HG02938 (cell line): ENCODE results near the gene UGP2.
A peak's percentile ranks its signal among the peaks of the same experiment; 100 is the strongest.
"Not testable (repeated sequence)": the region's sequence is repeated elsewhere in the genome, so short reads cannot be mapped to it uniquely, and the experiment has no call there.

ENCODE experiments used
- ATAC-seq: cut with Tn5 transposase; IDR thresholded peaks from one replicate; pipeline ENCODE4 v1.9.1; 2021; ENCODE audit warnings: mild to moderate bottlenecking, moderate library complexity; ENCODE audit not compliant: unreplicated experiment

The UGP2 gene

DNA sequence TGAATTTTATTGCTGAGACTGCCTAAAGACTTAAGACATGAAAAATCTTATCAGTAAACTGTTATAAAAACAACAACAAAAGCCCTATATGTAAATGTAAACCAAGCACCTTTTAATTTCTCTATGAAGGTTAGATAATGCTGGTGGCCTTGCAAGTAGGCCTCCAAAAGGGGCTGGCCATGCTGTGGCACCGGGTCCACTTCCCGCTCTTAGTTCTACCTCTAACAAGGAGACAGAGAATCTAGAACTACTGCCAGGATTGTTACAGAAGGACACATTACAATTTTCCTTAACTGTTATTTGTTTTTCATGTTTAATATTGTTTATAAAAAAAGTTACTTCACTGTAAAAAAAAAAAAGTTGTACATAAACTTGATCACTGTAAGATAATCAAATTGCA lies 49.0 kb downstream of the UGP2 start:
- no peak for ATAC-seq

DNA sequence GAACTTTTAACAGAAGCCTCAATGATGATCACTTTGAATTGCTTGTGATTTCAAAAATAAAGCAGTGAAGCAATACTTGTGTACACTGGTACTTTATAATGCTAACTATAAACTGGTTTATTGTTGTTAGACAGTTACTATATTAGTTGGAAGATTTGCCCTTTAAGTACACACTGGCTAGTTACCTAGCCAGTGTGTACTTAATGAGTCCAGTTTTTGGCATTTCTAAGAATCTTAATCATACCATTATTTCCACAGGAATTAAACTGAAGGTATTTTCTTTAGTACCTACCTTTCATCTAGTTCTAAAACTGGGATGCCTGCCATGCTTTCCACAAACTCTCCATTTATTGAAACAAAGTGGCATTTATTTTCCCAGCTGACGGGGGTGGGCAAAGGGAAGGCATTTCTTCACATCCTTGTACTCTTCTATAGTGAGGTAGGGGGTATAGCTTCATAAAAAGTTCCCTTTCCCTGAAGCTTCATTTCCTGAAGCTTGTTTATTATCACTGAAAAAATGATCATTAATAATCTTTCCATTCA lies 49.9 kb downstream of the UGP2 start:
- no peak for ATAC-seq

DNA sequence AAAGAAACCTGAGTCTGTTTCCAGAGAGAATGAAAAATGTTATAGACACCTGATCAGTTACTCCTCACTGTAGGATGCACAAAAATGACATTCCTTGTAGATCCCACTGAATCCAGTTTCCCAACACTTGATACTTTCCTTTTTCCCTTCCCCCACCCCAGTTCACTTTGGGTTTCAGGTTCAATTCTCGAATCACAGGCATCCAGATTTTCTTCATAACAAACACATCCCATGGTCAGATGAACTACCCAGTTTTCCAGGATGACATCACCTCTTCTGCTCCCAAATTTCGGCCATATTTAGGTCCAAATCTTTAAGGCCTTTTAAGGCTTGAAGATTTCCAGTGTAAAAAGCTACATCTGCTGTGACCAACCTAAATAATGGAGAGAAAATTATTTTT lies 51.5 kb downstream of the UGP2 start:
- ATAC-seq, result no peak

DNA sequence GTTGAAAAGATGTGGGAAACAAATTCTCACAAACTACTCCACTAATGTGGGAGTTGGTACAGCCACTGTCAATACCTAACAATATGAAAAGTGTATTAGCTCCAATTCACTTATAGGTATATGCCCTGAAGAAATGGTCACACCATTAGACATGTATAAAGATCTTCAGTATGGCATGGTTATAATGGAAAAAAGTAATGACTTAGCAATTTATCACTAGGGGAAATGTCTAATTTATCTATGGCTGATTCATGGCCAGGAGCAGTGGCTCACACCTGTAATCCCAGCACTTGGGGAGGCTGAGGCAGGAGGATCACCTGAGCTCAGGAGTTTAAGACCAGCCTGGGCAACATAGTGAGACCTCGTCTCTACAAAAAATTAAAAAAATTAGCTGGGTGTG lies 52.5 kb downstream of the UGP2 start:
- ATAC-seq, result no peak

DNA sequence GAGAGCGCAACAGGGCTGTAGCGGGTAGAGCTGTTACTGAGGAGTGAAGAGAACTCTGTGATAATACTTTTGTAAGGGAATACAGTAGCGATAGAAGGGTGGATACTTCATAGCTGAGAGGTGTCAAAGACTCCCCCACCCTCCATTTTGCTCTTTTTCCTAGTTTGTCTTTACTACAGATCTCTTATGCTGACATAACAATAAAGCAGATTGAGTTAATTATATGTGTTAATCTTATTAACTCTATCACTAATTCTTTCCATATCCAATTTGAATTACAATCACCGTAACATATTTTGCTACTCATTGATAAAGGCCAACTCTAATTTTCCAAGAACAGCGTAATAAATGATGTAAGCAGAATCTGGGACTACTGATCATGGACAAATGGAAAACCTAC lies 57.1 kb downstream of the UGP2 start:
- no peak for ATAC-seq

DNA sequence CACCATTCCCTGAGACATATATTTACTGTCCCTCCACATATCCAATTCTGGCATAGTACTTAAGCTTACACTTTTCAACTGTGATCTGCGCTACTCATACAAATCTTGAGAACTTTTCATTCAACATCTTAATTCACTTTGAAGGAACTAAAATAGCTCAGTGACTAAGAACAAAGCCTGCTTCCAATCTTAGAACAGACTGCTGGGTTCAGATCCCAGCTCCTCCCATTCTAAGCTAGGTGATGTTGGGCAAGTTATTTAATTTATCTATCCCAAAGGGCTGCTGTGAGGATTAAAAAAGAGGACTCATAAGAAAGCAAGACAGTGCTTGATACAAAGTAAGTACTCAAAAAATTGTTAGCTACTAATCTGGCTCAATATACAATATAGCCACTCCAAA lies 57.9 kb downstream of the UGP2 start:
- no peak for ATAC-seq

DNA sequence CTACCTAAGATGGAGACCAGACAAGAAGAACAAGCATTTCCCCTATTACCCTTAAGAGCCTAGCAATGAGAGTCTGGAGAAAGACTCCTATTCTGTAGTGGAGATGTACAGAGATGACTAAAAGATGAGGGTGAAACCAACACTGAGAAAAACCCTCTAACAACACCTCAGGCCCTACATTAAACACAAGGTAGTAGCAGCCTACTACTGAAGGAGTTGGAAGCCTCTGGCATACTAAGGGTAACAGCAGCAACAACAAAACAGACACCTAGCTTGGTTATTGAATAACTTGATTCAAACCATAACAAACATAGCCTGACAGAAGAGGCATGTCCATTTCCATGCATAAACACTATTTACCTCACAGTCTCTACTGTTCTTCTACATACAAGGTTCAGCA lies 60.5 kb downstream of the UGP2 start:
- no peak for ATAC-seq

DNA sequence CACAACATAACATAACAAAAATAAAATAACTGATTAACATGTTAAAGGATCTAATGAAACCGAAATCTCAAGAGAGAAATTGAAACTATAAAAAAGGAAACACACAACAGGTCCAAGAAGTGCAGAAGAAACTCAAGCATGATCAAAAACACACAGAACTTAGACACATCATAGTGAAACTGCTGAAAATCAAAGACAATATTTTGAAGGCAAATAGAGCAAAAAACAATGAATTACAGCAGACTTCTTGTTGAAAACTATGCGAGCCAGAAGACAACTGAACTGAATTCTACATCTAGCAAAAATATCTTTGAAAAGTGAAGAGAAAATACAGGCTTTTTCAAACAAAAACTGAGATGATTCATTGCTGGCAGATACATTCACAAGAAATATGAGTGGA lies 61.3 kb downstream of the UGP2 start:
- ATAC-seq, result peak; percentile 85

DNA sequence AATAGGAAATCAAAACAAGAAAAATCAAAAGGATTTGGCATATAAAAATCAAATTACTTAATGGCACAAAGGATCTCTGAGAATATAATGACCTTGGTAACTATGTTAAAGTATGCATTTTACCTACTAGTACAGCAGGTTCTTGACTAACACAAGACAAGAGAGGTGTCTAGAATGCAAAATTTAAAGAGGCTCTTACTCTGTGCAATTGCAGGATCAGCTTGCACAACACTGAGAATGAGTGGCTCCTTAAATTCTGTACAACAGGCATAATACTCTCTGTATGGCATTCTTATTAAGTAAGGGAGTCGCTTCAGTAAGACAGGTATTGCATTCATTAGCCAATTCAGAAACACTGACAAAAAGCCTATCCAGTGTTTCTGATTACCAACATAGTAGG lies 72.6 kb downstream of the UGP2 start:
- no peak for ATAC-seq

DNA sequence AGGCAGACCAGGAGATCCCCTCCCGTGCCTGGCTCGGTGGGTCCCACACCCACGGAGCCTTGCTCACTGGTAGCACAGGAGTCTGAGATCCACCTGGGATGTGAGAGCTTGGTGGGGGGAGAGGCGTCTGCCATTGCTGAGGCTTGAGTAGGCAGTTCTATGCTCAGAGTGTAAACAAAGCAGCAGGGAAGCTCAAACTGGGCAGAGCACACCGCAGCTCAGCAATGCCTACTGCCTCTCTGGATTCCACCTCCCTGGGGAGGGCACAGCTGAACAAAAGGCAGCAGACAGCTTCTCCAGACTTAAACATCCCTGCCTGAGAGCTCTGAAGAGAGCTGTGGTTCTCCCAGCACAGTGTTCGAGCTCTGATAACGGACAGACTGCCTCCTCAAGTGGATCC lies 85.1 kb downstream of the UGP2 start:
- no peak for ATAC-seq

DNA sequence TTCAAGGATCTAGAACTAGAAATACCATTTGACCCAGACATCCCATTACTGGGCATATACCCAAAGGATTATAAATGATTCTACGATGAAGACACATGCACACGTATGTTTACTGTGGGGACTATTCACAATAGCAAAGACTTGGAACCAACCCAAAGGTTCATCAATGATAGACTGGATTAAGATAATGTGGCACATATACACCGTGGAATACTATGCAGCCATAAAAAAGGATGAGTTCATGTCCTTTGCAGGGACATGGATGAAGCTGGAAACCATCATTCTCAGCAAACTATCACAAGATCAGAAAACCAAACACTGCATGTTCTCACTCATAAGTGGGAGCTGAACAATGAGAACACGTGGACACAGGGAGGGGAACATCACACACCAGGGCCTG lies 90.4 kb downstream of the UGP2 start:
- ATAC-seq, result not testable (repeated sequence)
